Measurements from ENCODE around the gene VPS16. TPM values are rescaled to one million over a fixed set of nuclear protein-coding genes. Genes with fewer than 3 reads are reported as not detected.
A peak's percentile ranks its signal among the peaks of the same experiment; 100 is the strongest.

VPS16 gene
- total RNA-seq, 1 donor from 2014 or later = 46.0 TPM

GRCh38 chr20:2847802-2848201 lies 7.3 kb downstream of the VPS16 start:
- intact Hi-C loops (cut with micrococcal nuclease) = no loop called here
- peaks cover 19% of the 10 kb centered on the region for H3K36me3 Mint-ChIP-seq (ENCODE audit: low read depth)
- no peak overlapping the region for H3K4me3 Mint-ChIP-seq
- no peak for DNase-seq (ENCODE audit: low spot score)
- H3K27me3 Mint-ChIP-seq (ENCODE audit: insufficient read depth) = no peaks in the 10 kb centered on the region
- H3K4me1 Mint-ChIP-seq (ENCODE audit: low read depth) = peaks cover 31% of the 10 kb centered on the region
- no peak overlapping the region for H3K27ac Mint-ChIP-seq
- no peaks in the 10 kb centered on the region for H3K9me3 Mint-ChIP-seq

- Mint-ChIP-seq H3K9me3 (no peaks in the 10 kb centered on the region), H3K27ac (no peak overlapping the region), H3K4me1 (ENCODE audit: low read depth) (peaks cover 25% of the 10 kb centered on the region), H3K27me3 (ENCODE audit: insufficient read depth) (no peaks in the 10 kb centered on the region), H3K36me3 (ENCODE audit: low read depth) (peaks cover 13% of the 10 kb centered on the region), H3K4me3 (no peak overlapping the region)
- DNase-seq (ENCODE audit: low spot score) = no peak
- intact Hi-C loops (cut with micrococcal nuclease) = no loop called here
These were observed 9.0 kb downstream of the VPS16 start for GRCh38 chr20:2849529-2849928.

GRCh38 chr20:2851086-2851485 lies 10.5 kb downstream of the VPS16 start:
- intact Hi-C loops (cut with micrococcal nuclease) = loop anchor here (10.0 kb wide), 1 partner anchor 136 kb away; no protein-coding TSS in a partner anchor
- Mint-ChIP-seq H3K4me1 (ENCODE audit: low read depth) (peaks cover 18% of the 10 kb centered on the region), H3K36me3 (ENCODE audit: low read depth) (peaks cover 9% of the 10 kb centered on the region), H3K9me3 (no peaks in the 10 kb centered on the region), H3K4me3 (no peak overlapping the region), H3K27ac (no peak overlapping the region), H3K27me3 (ENCODE audit: insufficient read depth) (no peaks in the 10 kb centered on the region)
- no peak for DNase-seq (ENCODE audit: low spot score)

GRCh38 chr20:2858591-2858990 lies 18.0 kb downstream of the VPS16 start:
- H3K27ac Mint-ChIP-seq = no peak overlapping the region
- no peaks in the 10 kb centered on the region for H3K4me1 Mint-ChIP-seq (ENCODE audit: low read depth)
- H3K9me3 Mint-ChIP-seq = no peaks in the 10 kb centered on the region
- H3K4me3 Mint-ChIP-seq = no peak overlapping the region
- peaks cover 7% of the 10 kb centered on the region for H3K36me3 Mint-ChIP-seq (ENCODE audit: low read depth)
- intact Hi-C loops (cut with micrococcal nuclease) = loop anchor here (10.0 kb wide), 1 partner anchor 144 kb away; no protein-coding TSS in a partner anchor
- H3K27me3 Mint-ChIP-seq (ENCODE audit: insufficient read depth) = no peaks in the 10 kb centered on the region
- DNase-seq (ENCODE audit: low spot score) = no peak

GRCh38 chr20:2859330-2860121 lies 19.0 kb downstream of the VPS16 start:
- Mint-ChIP-seq H3K9me3 (no peaks in the 10 kb centered on the region), H3K4me1 (ENCODE audit: low read depth) (no peaks in the 10 kb centered on the region), H3K4me3 (no peak overlapping the region), H3K27me3 (ENCODE audit: insufficient read depth) (no peaks in the 10 kb centered on the region), H3K27ac (no peak overlapping the region), H3K36me3 (ENCODE audit: low read depth) (peaks cover 8% of the 10 kb centered on the region)
- intact Hi-C loops (cut with micrococcal nuclease) = loop anchor here (10.0 kb wide), 1 partner anchor 145 kb away; no protein-coding TSS in a partner anchor
- DNase-seq (ENCODE audit: low spot score) = no peak

- no peak for DNase-seq (ENCODE audit: low spot score)
- H3K9me3 Mint-ChIP-seq = no peaks in the 10 kb centered on the region
- peaks cover 24% of the 10 kb centered on the region for H3K36me3 Mint-ChIP-seq (ENCODE audit: low read depth)
- intact Hi-C loops (cut with micrococcal nuclease) = no loop called here
- H3K27me3 Mint-ChIP-seq (ENCODE audit: insufficient read depth) = no peaks in the 10 kb centered on the region
- H3K4me3 Mint-ChIP-seq = no peak overlapping the region
- H3K4me1 Mint-ChIP-seq (ENCODE audit: low read depth) = peaks cover 18% of the 10 kb centered on the region
- no peak overlapping the region for H3K27ac Mint-ChIP-seq
These were observed 24.1 kb downstream of the VPS16 start for GRCh38 chr20:2864626-2865025.

GRCh38 chr20:2865101-2865500 lies 24.6 kb downstream of the VPS16 start:
- Mint-ChIP-seq H3K4me3 (no peak overlapping the region), H3K27ac (no peak overlapping the region), H3K36me3 (ENCODE audit: low read depth) (peaks cover 24% of the 10 kb centered on the region), H3K27me3 (ENCODE audit: insufficient read depth) (no peaks in the 10 kb centered on the region), H3K9me3 (no peaks in the 10 kb centered on the region), H3K4me1 (ENCODE audit: low read depth) (peaks cover 18% of the 10 kb centered on the region)
- no peak for DNase-seq (ENCODE audit: low spot score)
- intact Hi-C loops (cut with micrococcal nuclease) = no loop called here

GRCh38 chr20:2865630-2866029 lies 25.1 kb downstream of the VPS16 start:
- H3K9me3 Mint-ChIP-seq = no peaks in the 10 kb centered on the region
- intact Hi-C loops (cut with micrococcal nuclease) = no loop called here
- no peak for DNase-seq (ENCODE audit: low spot score)
- no peaks in the 10 kb centered on the region for H3K27me3 Mint-ChIP-seq (ENCODE audit: insufficient read depth)
- peaks cover 24% of the 10 kb centered on the region for H3K36me3 Mint-ChIP-seq (ENCODE audit: low read depth)
- H3K27ac Mint-ChIP-seq = peak overlapping the region; percentile 50
- peaks cover 23% of the 10 kb centered on the region for H3K4me1 Mint-ChIP-seq (ENCODE audit: low read depth)
- no peak overlapping the region for H3K4me3 Mint-ChIP-seq

- peaks cover 20% of the 10 kb centered on the region for H3K36me3 Mint-ChIP-seq (ENCODE audit: low read depth)
- H3K9me3 Mint-ChIP-seq = no peaks in the 10 kb centered on the region
- DNase-seq (ENCODE audit: low spot score) = no peak
- intact Hi-C loops (cut with micrococcal nuclease) = no loop called here
- H3K4me3 Mint-ChIP-seq = no peak overlapping the region
- peaks cover 29% of the 10 kb centered on the region for H3K4me1 Mint-ChIP-seq (ENCODE audit: low read depth)
- peak overlapping the region; percentile 50 for H3K27ac Mint-ChIP-seq
- H3K27me3 Mint-ChIP-seq (ENCODE audit: insufficient read depth) = no peaks in the 10 kb centered on the region
These were observed 25.7 kb downstream of the VPS16 start for GRCh38 chr20:2866236-2866635.

GRCh38 chr20:2867081-2867864 lies 26.7 kb downstream of the VPS16 start:
- H3K27ac Mint-ChIP-seq = peak overlapping the region; percentile 58
- no peaks in the 10 kb centered on the region for H3K27me3 Mint-ChIP-seq (ENCODE audit: insufficient read depth)

GRCh38 chr20:2869381-2869780 lies 28.8 kb downstream of the VPS16 start:
- peaks cover 19% of the 10 kb centered on the region for H3K36me3 Mint-ChIP-seq (ENCODE audit: low read depth)
- no peak overlapping the region for H3K27ac Mint-ChIP-seq
- H3K4me3 Mint-ChIP-seq = no peak overlapping the region
- intact Hi-C loops (cut with micrococcal nuclease) = no loop called here
- H3K4me1 Mint-ChIP-seq (ENCODE audit: low read depth) = peaks cover 41% of the 10 kb centered on the region
- no peaks in the 10 kb centered on the region for H3K9me3 Mint-ChIP-seq
- no peaks in the 10 kb centered on the region for H3K27me3 Mint-ChIP-seq (ENCODE audit: insufficient read depth)
- no peak for DNase-seq (ENCODE audit: low spot score)

More at GRCh38 chr20:2867081-2867864, 26.7 kb downstream of the VPS16 start:
- DNase-seq (ENCODE audit: low spot score) = no peak
- H3K4me1 Mint-ChIP-seq (ENCODE audit: low read depth) = peaks cover 36% of the 10 kb centered on the region
- no peak overlapping the region for H3K4me3 Mint-ChIP-seq
- peaks cover 17% of the 10 kb centered on the region for H3K36me3 Mint-ChIP-seq (ENCODE audit: low read depth)
- H3K9me3 Mint-ChIP-seq = no peaks in the 10 kb centered on the region
- intact Hi-C loops (cut with micrococcal nuclease) = no loop called here

- peak overlapping the region; percentile 56 for H3K4me3 Mint-ChIP-seq
- no peaks in the 10 kb centered on the region for H3K9me3 Mint-ChIP-seq
- H3K27me3 Mint-ChIP-seq (ENCODE audit: insufficient read depth) = no peaks in the 10 kb centered on the region
- peak overlapping the region; percentile 14 for H3K27ac Mint-ChIP-seq
- no peak for DNase-seq (ENCODE audit: low spot score)
- peaks cover 45% of the 10 kb centered on the region for H3K4me1 Mint-ChIP-seq (ENCODE audit: low read depth)
- H3K36me3 Mint-ChIP-seq (ENCODE audit: low read depth) = peaks cover 19% of the 10 kb centered on the region
- intact Hi-C loops (cut with micrococcal nuclease) = loop anchor here (5.0 to 10.0 kb wide), 4 partner anchors 39 to 334 kb away; partner anchors contain the start of genes DDRGK1, FASTKD5, ITPA and UBOX5
These were observed 30.5 kb downstream of the VPS16 start for GRCh38 chr20:2871111-2871465.
